ENCODE measurements around the gene FARS2. TPM values are rescaled to one million over a fixed set of nuclear protein-coding genes. Genes with fewer than 3 reads are reported as not detected.

FARS2 gene
- total RNA-seq, 1 donor from 2014 or later: 10.0 TPM

- ATAC-seq (no peak), DNase-seq (ENCODE audit: low spot score) (no peak)
These were observed 552.3 kb downstream of the FARS2 start for GRCh38 chr6:5813625-5814027.

- no peak for ATAC-seq
- no peak for DNase-seq (ENCODE audit: low spot score)
These were observed 552.8 kb downstream of the FARS2 start for GRCh38 chr6:5814116-5814515.

GRCh38 chr6:5814901-5815300, 553.6 kb downstream of the FARS2 start:
- ATAC-seq: no peak
- no peak for DNase-seq (ENCODE audit: low spot score)

- no peak for DNase-seq (ENCODE audit: low spot score)
- ATAC-seq: no peak
These were observed 556.6 kb downstream of the FARS2 start for GRCh38 chr6:5817869-5818268.

GRCh38 chr6:5818959-5819358, 557.6 kb downstream of the FARS2 start:
- no peak for DNase-seq (ENCODE audit: low spot score)
- ATAC-seq: no peak

Other genes starting within 250 kb of the FARS2 start
- 0.40 TPM for gene PPP1R3G, start 176.2 kb upstream of the FARS2 start, total RNA-seq
- gene LYRM4, start 563 bp upstream of the FARS2 start, total RNA-seq: 7.7 TPM

Measured in left lobe of liver (tissue), 2 donors.